ENCODE results near the gene NEIL1.

DNA sequence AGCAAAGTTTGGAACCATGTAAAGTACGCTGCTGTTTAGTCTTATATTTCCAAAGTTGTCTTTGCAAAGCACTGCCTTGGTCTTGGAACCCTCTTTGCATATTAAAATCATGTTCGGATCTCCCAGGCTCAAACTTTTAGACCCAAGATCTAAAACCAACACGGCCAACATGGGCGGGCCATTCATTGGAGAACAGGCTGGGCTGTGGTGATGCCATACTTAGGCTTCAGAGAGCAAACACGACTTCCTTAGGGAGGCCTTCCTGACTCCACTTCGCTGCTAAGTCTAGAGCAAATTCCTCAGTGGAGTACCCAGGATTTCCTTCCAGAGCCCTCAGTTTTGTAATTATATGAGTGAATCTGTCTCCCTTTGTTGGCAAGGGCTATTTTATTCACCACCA, 18.0 kb downstream of the NEIL1 start:
- no peak for TF ChIP-seq CTCF (IDR thresholded peaks at IDR 0.05)
- no peak for TF ChIP-seq POLR2A (IDR thresholded peaks at IDR 0.05)
